22Rv1 (cell line): ENCODE results near the gene TLE1.

Experiments used
- CTCF ChIP-seq: fragments of 450-650 bp; IDR thresholded peaks from 2 replicates; pipeline ENCODE4 v1.5.1; 2017; ENCODE audit warnings: mild to moderate bottlenecking
- ZFX ChIP-seq: fragments of 450-650 bp; IDR thresholded peaks from 2 replicates; pipeline ENCODE4 v1.6.1; 2017; ENCODE audit warnings: antibody characterized with exemption, borderline replicate concordance

DNA sequence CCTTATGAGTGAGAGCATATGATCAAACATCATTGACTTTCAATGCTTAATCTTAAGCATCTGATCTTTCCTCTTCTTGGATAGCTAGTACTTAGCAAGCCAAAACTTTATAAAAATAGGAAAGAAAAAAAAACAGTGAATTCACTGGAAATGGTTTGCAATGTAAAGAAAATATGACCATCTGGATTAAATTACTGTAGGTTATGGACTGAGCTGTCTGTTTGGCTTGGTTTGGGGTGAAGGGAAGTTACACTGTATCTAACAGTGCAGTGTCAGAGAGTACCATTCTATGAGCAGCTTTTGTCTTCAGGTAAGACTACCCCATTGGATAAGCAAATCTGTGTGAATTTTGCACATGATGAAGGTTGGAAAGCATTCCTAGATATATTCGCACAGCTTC lies 151.4 kb downstream of the TLE1 start:
- TF ChIP-seq CTCF (no peak), ZFX (no peak)
